SK-N-SH treated with all-trans-retinoic acid at 6 μM for 48 hours (cell line): ENCODE data around the gene GNAZ.

Experiments used
- ARNTL ChIP-seq: fragments of 450-650 bp; formaldehyde crosslinking; IDR thresholded peaks from 2 replicates; pipeline ENCODE4 v1.5.0; 2020; ENCODE audit warnings: low read depth, mild to moderate bottlenecking, moderate library complexity, borderline replicate concordance
- ESRRG ChIP-seq: fragments of 250-450 bp; sonication (Bioruptor Pico); IDR thresholded peaks from 2 replicates; pipeline ENCODE4 v1.6.1; 2021; ENCODE audit warnings: mild to moderate bottlenecking
- RARB ChIP-seq: fragments of 250-450 bp; sonication (Bioruptor Pico); IDR thresholded peaks from 2 replicates; pipeline ENCODE4 v1.8.0; 2021; ENCODE audit warnings: mild to moderate bottlenecking, moderate library complexity
- TCF4 ChIP-seq: fragments of 250-450 bp; sonication (Bioruptor Pico); IDR thresholded peaks from 2 replicates; pipeline ENCODE4 v1.8.0; 2021; ENCODE audit warnings: mild to moderate bottlenecking, moderate library complexity, borderline replicate concordance
- ZFP3 ChIP-seq: fragments of 250-450 bp; sonication (Bioruptor Pico); IDR thresholded peaks from 2 replicates; pipeline ENCODE4 v1.5.0; 2020; ENCODE audit warnings: mild to moderate bottlenecking, moderate library complexity
- ZFP30 ChIP-seq: fragments of 450-650 bp; formaldehyde crosslinking; IDR thresholded peaks from 2 replicates; pipeline ENCODE4 v1.5.0; 2022; ENCODE audit warnings: mild to moderate bottlenecking, moderate library complexity
- ZNF70 ChIP-seq: fragments of 450-650 bp; formaldehyde crosslinking; IDR thresholded peaks from 2 replicates; pipeline ENCODE4 v1.5.0; 2020; ENCODE audit warnings: mild to moderate bottlenecking, moderate library complexity
- TF ChIP-seq, protein P1 (sequence below): fragments of 250-450 bp; sonication (Bioruptor Pico); IDR thresholded peaks from 2 replicates; pipeline ENCODE4 v1.8.0; 2020; ENCODE audit warnings: mild to moderate bottlenecking, moderate library complexity, borderline replicate concordance
- TF ChIP-seq, protein P2 (sequence below): fragments of 250-450 bp; sonication (Bioruptor Pico); IDR thresholded peaks from 2 replicates; pipeline ENCODE4 v1.5.1; 2020; ENCODE audit warnings: low read depth, mild to moderate bottlenecking, moderate library complexity

DNA sequence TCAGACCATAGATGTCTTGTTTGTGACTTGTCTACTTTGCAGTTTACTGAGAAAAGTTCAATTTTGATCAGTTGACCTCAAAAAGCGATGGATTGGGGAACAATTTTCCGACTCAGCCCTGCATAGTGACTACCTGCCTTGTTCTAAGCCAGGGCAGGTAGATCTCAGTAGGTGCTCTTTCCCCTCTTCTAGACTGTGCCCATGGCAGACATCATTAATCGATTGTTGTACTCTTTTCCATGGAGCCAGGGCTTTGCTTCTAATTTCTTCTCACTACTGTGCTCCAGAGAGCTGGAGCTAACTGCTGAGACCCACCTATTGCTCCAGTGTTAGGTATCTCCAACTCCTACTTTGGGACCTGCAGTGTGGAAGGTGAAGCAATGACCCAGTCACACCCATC is 84.8 kb downstream of the GNAZ start:
- TF ChIP-seq, protein P1, sequence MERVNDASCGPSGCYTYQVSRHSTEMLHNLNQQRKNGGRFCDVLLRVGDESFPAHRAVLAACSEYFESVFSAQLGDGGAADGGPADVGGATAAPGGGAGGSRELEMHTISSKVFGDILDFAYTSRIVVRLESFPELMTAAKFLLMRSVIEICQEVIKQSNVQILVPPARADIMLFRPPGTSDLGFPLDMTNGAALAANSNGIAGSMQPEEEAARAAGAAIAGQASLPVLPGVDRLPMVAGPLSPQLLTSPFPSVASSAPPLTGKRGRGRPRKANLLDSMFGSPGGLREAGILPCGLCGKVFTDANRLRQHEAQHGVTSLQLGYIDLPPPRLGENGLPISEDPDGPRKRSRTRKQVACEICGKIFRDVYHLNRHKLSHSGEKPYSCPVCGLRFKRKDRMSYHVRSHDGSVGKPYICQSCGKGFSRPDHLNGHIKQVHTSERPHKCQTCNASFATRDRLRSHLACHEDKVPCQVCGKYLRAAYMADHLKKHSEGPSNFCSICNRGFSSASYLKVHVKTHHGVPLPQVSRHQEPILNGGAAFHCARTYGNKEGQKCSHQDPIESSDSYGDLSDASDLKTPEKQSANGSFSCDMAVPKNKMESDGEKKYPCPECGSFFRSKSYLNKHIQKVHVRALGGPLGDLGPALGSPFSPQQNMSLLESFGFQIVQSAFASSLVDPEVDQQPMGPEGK = no peak
- TF ChIP-seq ZFP3 (CRISPR knock-in tag) (no peak), RARB (CRISPR knock-in tag) (no peak), ZFP30 (no peak), ESRRG (CRISPR knock-in tag) (no peak), ZNF70 (CRISPR knock-in tag) (no peak), TCF4 (CRISPR knock-in tag) (no peak), ARNTL (CRISPR knock-in tag) (no peak)
- TF ChIP-seq, protein P2, sequence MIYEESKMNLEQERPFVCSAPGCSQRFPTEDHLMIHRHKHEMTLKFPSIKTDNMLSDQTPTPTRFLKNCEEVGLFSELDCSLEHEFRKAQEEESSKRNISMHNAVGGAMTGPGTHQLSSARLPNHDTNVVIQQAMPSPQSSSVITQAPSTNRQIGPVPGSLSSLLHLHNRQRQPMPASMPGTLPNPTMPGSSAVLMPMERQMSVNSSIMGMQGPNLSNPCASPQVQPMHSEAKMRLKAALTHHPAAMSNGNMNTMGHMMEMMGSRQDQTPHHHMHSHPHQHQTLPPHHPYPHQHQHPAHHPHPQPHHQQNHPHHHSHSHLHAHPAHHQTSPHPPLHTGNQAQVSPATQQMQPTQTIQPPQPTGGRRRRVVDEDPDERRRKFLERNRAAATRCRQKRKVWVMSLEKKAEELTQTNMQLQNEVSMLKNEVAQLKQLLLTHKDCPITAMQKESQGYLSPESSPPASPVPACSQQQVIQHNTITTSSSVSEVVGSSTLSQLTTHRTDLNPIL (CRISPR knock-in tag) = no peak
